K562 (cell line): ENCODE results near the gene CAPN7.

Experiments
- HLTF ChIP-seq: fragments of 450-650 bp; IDR thresholded peaks from 2 replicates; pipeline ENCODE4 v1.6.1; 2016
- SOX6 ChIP-seq: fragments of 450-650 bp; IDR thresholded peaks from 2 replicates; pipeline ENCODE4 v1.6.1; 2014; ENCODE audit warnings: mild to moderate bottlenecking

- no peak for TF ChIP-seq HLTF
- no peak for TF ChIP-seq SOX6
Measured at GRCh38 chr3:15267502-15267901, 61.5 kb downstream of the CAPN7 start.
